T-helper 2 cell treated with Interferon-gamma antibody and Interleukin-4, amounts not matched to agents 5 μg/mL and 100 μg/mL, for 36 hours (primary cell): Measurements from ENCODE around the gene TH.

Experiments
- DNase-seq: peaks from one replicate; pipeline ENCODE4 v3.0.0; 2021; ENCODE audit warnings: low spot score
- H3K27ac Mint-ChIP-seq: one replicate; pipeline ENCODE4 v1.8.0; 2021; ENCODE audit warnings: mild to moderate bottlenecking, mixed read lengths
- H3K27me3 Mint-ChIP-seq: one replicate; pipeline ENCODE4 v1.8.0; 2021; ENCODE audit warnings: low read depth, mixed read lengths
- H3K36me3 Mint-ChIP-seq: one replicate; pipeline ENCODE4 v1.8.0; 2021; ENCODE audit warnings: low read depth, mixed read lengths
- H3K4me1 Mint-ChIP-seq: one replicate; pipeline ENCODE4 v1.8.0; 2021; ENCODE audit warnings: low read depth, mixed read lengths
- H3K4me3 Mint-ChIP-seq: one replicate; pipeline ENCODE4 v1.8.0; 2022; ENCODE audit warnings: mild to moderate bottlenecking, moderate library complexity, mixed read lengths
- H3K9me3 Mint-ChIP-seq: one replicate; pipeline ENCODE4 v1.8.0; 2021; ENCODE audit warnings: mixed read lengths

TH gene

GRCh38 chr11:2171591-2172003 lies at the start of gene TH:
Gene TH, minus strand, starts transcription at chr11:2171815. Its CDS starts 29 bp downstream, at chr11:2171786.
- no peak for DNase-seq
- Mint-ChIP-seq H3K36me3 (no peaks in the 10 kb centered on the region), H3K4me1 (no peaks in the 10 kb centered on the region), H3K9me3 (no peaks in the 10 kb centered on the region), H3K27me3 (no peaks in the 10 kb centered on the region), H3K4me3 (no peak within 1 kb of the TSS), H3K27ac (no peak within 1 kb of the TSS)

GRCh38 chr11:2221024-2221423 lies 49.4 kb upstream of the TH start:
- Mint-ChIP-seq H3K4me3 (no peak overlapping the region), H3K4me1 (no peaks in the 10 kb centered on the region), H3K36me3 (no peaks in the 10 kb centered on the region), H3K9me3 (no peaks in the 10 kb centered on the region), H3K27me3 (peaks cover 16% of the 10 kb centered on the region), H3K27ac (no peak overlapping the region)
- DNase-seq: no peak

- H3K36me3 Mint-ChIP-seq: no peaks in the 10 kb centered on the region
- H3K9me3 Mint-ChIP-seq: no peaks in the 10 kb centered on the region
- no peak overlapping the region for H3K4me3 Mint-ChIP-seq
- H3K4me1 Mint-ChIP-seq: no peaks in the 10 kb centered on the region
- no peak overlapping the region for H3K27ac Mint-ChIP-seq
- H3K27me3 Mint-ChIP-seq: peaks cover 12% of the 10 kb centered on the region
- DNase-seq: no peak
These were observed 48.7 kb upstream of the TH start for GRCh38 chr11:2220173-2220771.

- Mint-ChIP-seq H3K27me3 (peaks cover 9% of the 10 kb centered on the region), H3K27ac (no peak overlapping the region)
- DNase-seq: peak; percentile 1
These were observed 47.9 kb upstream of the TH start for GRCh38 chr11:2219318-2220017.

GRCh38 chr11:2218031-2218633 lies 46.5 kb upstream of the TH start:
- Mint-ChIP-seq H3K9me3 (no peaks in the 10 kb centered on the region), H3K27me3 (peaks cover 7% of the 10 kb centered on the region), H3K27ac (no peak overlapping the region), H3K36me3 (no peaks in the 10 kb centered on the region), H3K4me1 (peaks cover 5% of the 10 kb centered on the region), H3K4me3 (no peak overlapping the region)
- DNase-seq: peak; percentile 1

More at GRCh38 chr11:2219318-2220017, 47.9 kb upstream of the TH start:
- H3K4me3 Mint-ChIP-seq: no peak overlapping the region
- H3K36me3 Mint-ChIP-seq: no peaks in the 10 kb centered on the region
- H3K9me3 Mint-ChIP-seq: no peaks in the 10 kb centered on the region
- H3K4me1 Mint-ChIP-seq: no peaks in the 10 kb centered on the region

- H3K9me3 Mint-ChIP-seq: no peaks in the 10 kb centered on the region
- peaks cover 6% of the 10 kb centered on the region for H3K27me3 Mint-ChIP-seq
- peaks cover 5% of the 10 kb centered on the region for H3K4me1 Mint-ChIP-seq
- H3K27ac Mint-ChIP-seq: no peak overlapping the region
- peak; percentile 2 for DNase-seq
- H3K4me3 Mint-ChIP-seq: no peak overlapping the region
- no peaks in the 10 kb centered on the region for H3K36me3 Mint-ChIP-seq
These were observed 45.8 kb upstream of the TH start for GRCh38 chr11:2217211-2218030.

- no peaks in the 10 kb centered on the region for H3K36me3 Mint-ChIP-seq
- no peaks in the 10 kb centered on the region for H3K9me3 Mint-ChIP-seq
- H3K4me3 Mint-ChIP-seq: no peak overlapping the region
- peaks cover 5% of the 10 kb centered on the region for H3K4me1 Mint-ChIP-seq
- H3K27ac Mint-ChIP-seq: no peak overlapping the region
- peaks cover under 1% of the 10 kb centered on the region for H3K27me3 Mint-ChIP-seq
- no peak for DNase-seq
These were observed 44.9 kb upstream of the TH start for GRCh38 chr11:2216400-2217064.

GRCh38 chr11:2215561-2216399 lies 44.2 kb upstream of the TH start:
- Mint-ChIP-seq H3K9me3 (no peaks in the 10 kb centered on the region), H3K36me3 (no peaks in the 10 kb centered on the region), H3K4me3 (no peak overlapping the region), H3K4me1 (peaks cover 5% of the 10 kb centered on the region), H3K27ac (no peak overlapping the region), H3K27me3 (no peaks in the 10 kb centered on the region)
- no peak for DNase-seq

GRCh38 chr11:2215230-2215560 lies 43.6 kb upstream of the TH start:
- H3K27me3 Mint-ChIP-seq: no peaks in the 10 kb centered on the region
- H3K36me3 Mint-ChIP-seq: no peaks in the 10 kb centered on the region
- peaks cover 5% of the 10 kb centered on the region for H3K4me1 Mint-ChIP-seq
- DNase-seq: no peak
- H3K4me3 Mint-ChIP-seq: no peak overlapping the region
- no peaks in the 10 kb centered on the region for H3K9me3 Mint-ChIP-seq
- no peak overlapping the region for H3K27ac Mint-ChIP-seq

GRCh38 chr11:2214527-2215229 lies 43.1 kb upstream of the TH start:
- H3K36me3 Mint-ChIP-seq: no peaks in the 10 kb centered on the region
- H3K4me1 Mint-ChIP-seq: peaks cover 5% of the 10 kb centered on the region
- peak overlapping the region; percentile 33 for H3K27ac Mint-ChIP-seq
- H3K4me3 Mint-ChIP-seq: no peak overlapping the region
- no peaks in the 10 kb centered on the region for H3K9me3 Mint-ChIP-seq
- no peaks in the 10 kb centered on the region for H3K27me3 Mint-ChIP-seq
- DNase-seq: no peak

- H3K27ac Mint-ChIP-seq: peak overlapping the region; percentile 60
- peaks cover 5% of the 10 kb centered on the region for H3K4me1 Mint-ChIP-seq
- DNase-seq: no peak
These were observed 42.4 kb upstream of the TH start for GRCh38 chr11:2213890-2214526.

GRCh38 chr11:2213384-2213842 lies 41.8 kb upstream of the TH start:
- DNase-seq: no peak
- H3K4me1 Mint-ChIP-seq: peaks cover 5% of the 10 kb centered on the region
- H3K36me3 Mint-ChIP-seq: no peaks in the 10 kb centered on the region
- peak overlapping the region; percentile 60 for H3K27ac Mint-ChIP-seq
- H3K9me3 Mint-ChIP-seq: no peaks in the 10 kb centered on the region
- peak overlapping the region; percentile 41 for H3K4me3 Mint-ChIP-seq
- no peaks in the 10 kb centered on the region for H3K27me3 Mint-ChIP-seq

More at GRCh38 chr11:2213890-2214526, 42.4 kb upstream of the TH start:
- no peaks in the 10 kb centered on the region for H3K9me3 Mint-ChIP-seq
- no peak overlapping the region for H3K4me3 Mint-ChIP-seq
- no peaks in the 10 kb centered on the region for H3K36me3 Mint-ChIP-seq
- no peaks in the 10 kb centered on the region for H3K27me3 Mint-ChIP-seq
